HL-60 (cell line): ENCODE measurements around the gene DSCAML1.

Experiments
- DNase-seq, 2 experiments: peaks; one replicate each; pipeline ENCODE4 v3.0.0-alpha.2; 2010 to 2020; ENCODE audit warnings: low read depth in 1 of 2, low spot score in 1 of 2
- H3K27ac ChIP-seq: fragments of 250-450 bp; sonication (Bioruptor Pico); replicated peaks from 2 replicates; pipeline ENCODE4 v1.5.1; 2020; ENCODE audit warnings: mild to moderate bottlenecking, moderate library complexity
- H3K27me3 ChIP-seq: fragments of 250-450 bp; sonication (Bioruptor Pico); 2 replicates; pipeline ENCODE4 v1.5.1; 2021; ENCODE audit warnings: mild to moderate bottlenecking, moderate library complexity; ENCODE audit not compliant: insufficient read depth, poor library complexity, severe bottlenecking
- H3K4me3 ChIP-seq: replicated peaks from 2 replicates; pipeline ENCODE4 v1.5.1; 2011; ENCODE audit warnings: mild to moderate bottlenecking, control low read depth, low read length; ENCODE audit not compliant: insufficient read depth
- GABPA ChIP-seq: IDR thresholded peaks from 2 replicates; pipeline ENCODE4 v1.6.1; 2012; ENCODE audit warnings: low read depth
- POLR2AphosphoS5 ChIP-seq: IDR thresholded peaks from 2 replicates; pipeline ENCODE4 v1.6.1; 2012; ENCODE audit warnings: low read depth
- SPI1 ChIP-seq: IDR thresholded peaks from 2 replicates; pipeline ENCODE4 v1.6.1; 2012; ENCODE audit warnings: low read depth, mild to moderate bottlenecking, borderline replicate concordance
- TF ChIP-seq, protein P1 (sequence below): IDR thresholded peaks from 2 replicates; pipeline ENCODE4 v1.6.1; 2012; ENCODE audit warnings: low read depth; ENCODE audit not compliant: insufficient replicate concordance
- TF ChIP-seq, protein P2 (sequence below): IDR thresholded peaks from one replicate; pipeline ENCODE4 v1.5.1; 2011; ENCODE audit warnings: low read length, control low read depth, inconsistent platforms; ENCODE audit not compliant: insufficient read depth

DSCAML1 gene

GRCh38 chr11:117517097-117517496 lies 279.9 kb downstream of the DSCAML1 start:
- no peak for DNase-seq
- Histone ChIP-seq H3K27me3 (peaks cover under 1% of the 10 kb centered on the region), H3K27ac (no peak overlapping the region), H3K4me3 (no peak overlapping the region)
- TF ChIP-seq, protein P1, sequence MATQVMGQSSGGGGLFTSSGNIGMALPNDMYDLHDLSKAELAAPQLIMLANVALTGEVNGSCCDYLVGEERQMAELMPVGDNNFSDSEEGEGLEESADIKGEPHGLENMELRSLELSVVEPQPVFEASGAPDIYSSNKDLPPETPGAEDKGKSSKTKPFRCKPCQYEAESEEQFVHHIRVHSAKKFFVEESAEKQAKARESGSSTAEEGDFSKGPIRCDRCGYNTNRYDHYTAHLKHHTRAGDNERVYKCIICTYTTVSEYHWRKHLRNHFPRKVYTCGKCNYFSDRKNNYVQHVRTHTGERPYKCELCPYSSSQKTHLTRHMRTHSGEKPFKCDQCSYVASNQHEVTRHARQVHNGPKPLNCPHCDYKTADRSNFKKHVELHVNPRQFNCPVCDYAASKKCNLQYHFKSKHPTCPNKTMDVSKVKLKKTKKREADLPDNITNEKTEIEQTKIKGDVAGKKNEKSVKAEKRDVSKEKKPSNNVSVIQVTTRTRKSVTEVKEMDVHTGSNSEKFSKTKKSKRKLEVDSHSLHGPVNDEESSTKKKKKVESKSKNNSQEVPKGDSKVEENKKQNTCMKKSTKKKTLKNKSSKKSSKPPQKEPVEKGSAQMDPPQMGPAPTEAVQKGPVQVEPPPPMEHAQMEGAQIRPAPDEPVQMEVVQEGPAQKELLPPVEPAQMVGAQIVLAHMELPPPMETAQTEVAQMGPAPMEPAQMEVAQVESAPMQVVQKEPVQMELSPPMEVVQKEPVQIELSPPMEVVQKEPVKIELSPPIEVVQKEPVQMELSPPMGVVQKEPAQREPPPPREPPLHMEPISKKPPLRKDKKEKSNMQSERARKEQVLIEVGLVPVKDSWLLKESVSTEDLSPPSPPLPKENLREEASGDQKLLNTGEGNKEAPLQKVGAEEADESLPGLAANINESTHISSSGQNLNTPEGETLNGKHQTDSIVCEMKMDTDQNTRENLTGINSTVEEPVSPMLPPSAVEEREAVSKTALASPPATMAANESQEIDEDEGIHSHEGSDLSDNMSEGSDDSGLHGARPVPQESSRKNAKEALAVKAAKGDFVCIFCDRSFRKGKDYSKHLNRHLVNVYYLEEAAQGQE, result no peak
- TF ChIP-seq POLR2AphosphoS5, result no peak
- TF ChIP-seq SPI1, result no peak
- TF ChIP-seq, protein P2, sequence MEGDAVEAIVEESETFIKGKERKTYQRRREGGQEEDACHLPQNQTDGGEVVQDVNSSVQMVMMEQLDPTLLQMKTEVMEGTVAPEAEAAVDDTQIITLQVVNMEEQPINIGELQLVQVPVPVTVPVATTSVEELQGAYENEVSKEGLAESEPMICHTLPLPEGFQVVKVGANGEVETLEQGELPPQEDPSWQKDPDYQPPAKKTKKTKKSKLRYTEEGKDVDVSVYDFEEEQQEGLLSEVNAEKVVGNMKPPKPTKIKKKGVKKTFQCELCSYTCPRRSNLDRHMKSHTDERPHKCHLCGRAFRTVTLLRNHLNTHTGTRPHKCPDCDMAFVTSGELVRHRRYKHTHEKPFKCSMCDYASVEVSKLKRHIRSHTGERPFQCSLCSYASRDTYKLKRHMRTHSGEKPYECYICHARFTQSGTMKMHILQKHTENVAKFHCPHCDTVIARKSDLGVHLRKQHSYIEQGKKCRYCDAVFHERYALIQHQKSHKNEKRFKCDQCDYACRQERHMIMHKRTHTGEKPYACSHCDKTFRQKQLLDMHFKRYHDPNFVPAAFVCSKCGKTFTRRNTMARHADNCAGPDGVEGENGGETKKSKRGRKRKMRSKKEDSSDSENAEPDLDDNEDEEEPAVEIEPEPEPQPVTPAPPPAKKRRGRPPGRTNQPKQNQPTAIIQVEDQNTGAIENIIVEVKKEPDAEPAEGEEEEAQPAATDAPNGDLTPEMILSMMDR, result no peak
- TF ChIP-seq GABPA, result no peak

DNA sequence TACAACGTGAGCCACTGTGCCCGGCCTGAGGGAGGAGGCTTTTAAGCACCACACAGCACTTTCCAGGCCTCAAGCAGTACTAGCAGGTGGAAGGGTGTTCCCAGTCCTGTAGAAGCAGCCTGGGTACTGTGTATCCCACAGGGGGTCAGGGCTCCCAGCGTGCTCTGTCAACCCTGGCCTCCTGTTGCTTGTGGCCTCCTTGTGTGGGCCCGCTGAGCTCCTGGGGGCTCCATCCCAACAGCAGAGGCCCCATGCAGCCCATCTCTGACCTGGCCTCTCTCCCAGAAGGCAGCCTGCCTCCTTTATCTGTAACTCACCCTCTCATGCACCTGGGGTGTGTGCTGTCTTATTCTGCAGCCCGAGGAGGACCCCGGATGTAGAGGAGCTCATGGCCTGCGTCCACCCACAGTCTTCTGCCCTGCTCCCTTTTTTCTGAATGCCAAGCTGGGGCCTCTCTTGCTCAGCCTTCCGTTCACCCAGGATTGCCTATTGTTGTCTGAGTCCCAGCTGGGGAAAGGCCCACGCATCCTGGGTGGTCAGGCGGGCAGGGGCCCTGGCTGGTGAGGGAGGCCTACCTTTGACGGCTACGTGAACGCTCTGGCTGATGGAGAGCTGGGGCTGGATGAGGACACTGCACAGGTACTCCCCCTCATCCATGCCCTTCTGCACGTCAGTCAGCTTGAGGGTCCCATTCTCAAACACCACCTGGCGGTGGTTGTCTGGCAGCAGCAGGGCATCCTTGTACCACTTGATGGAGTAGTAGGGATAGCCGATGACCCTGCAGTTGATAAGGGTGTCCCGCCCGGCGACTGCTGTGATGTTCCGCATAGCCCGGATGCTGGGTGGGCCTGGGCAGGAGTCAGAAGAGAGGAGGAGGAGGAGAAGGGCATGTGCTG lies 280.9 kb downstream of the DSCAML1 start:
- no peak overlapping the region for H3K27ac ChIP-seq
- no peak for DNase-seq
- TF ChIP-seq, protein P1, result no peak
- no peak for TF ChIP-seq POLR2AphosphoS5
- TF ChIP-seq, protein P2, result no peak
- no peak for TF ChIP-seq GABPA
- TF ChIP-seq SPI1, result no peak

DNA sequence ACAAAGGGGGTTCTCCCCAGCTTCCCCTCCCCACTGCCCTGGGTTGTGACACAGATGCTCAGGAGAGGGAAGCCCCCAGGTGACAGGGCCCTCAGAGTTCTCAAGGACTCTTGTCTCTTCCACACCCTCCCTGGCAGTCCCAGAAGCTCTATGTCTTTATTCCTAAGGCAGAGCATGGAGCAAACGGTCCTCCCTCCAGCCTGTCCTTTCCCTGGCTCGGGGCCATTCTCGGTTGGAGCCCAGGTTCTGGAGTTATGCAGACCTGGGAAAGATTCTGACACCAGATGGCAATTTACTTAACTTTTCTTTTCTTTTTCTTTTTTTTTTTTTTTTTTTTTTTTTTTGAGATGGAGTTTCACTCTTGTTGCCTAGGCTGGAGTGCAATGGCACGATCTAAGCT lies 282.8 kb downstream of the DSCAML1 start:
- TF ChIP-seq POLR2AphosphoS5 (no peak), GABPA (no peak), SPI1 (no peak)
- TF ChIP-seq, protein P1, result no peak
- TF ChIP-seq, protein P2, result no peak
- Histone ChIP-seq H3K27me3 (peaks cover 5% of the 10 kb centered on the region), H3K27ac (no peak overlapping the region), H3K4me3 (no peak overlapping the region)
- DNase-seq, result no peak

More for the DNA sequence above, 280.9 kb downstream of the DSCAML1 start:
- Histone ChIP-seq H3K4me3 (no peak overlapping the region), H3K27me3 (peaks cover 5% of the 10 kb centered on the region)
